GM10266 (cell line): ENCODE data around the gene CCNY.

Experiments used
- DNase-seq: peaks from one replicate; pipeline ENCODE4 v3.0.0; 2012; ENCODE audit errors: extremely low spot score
- CTCF ChIP-seq: IDR thresholded peaks from 2 replicates; pipeline ENCODE4 v1.5.1; 2012; ENCODE audit warnings: mild to moderate bottlenecking, low read depth; ENCODE audit not compliant: control insufficient read depth, insufficient read depth; ENCODE audit errors: missing control alignments

CCNY gene

GRCh38 chr10:35594115-35595079, 258.1 kb downstream of the CCNY start:
- no peak for TF ChIP-seq CTCF
- no peak for DNase-seq

GRCh38 chr10:35595106-35595505, 258.8 kb downstream of the CCNY start:
- no peak for TF ChIP-seq CTCF
- no peak for DNase-seq

- TF ChIP-seq CTCF: no peak
- DNase-seq: no peak
Measured at GRCh38 chr10:35598379-35598778, 262.1 kb downstream of the CCNY start.

- no peak for TF ChIP-seq CTCF
- no peak for DNase-seq
Measured at GRCh38 chr10:35600193-35600592, 263.9 kb downstream of the CCNY start.

GRCh38 chr10:35605191-35605590, 268.9 kb downstream of the CCNY start, which contains the start of gene GJD4:
Gene GJD4 (plus strand): TSS chr10:35605341. CDS start chr10:35605568, 227 bp downstream.
- no peak for TF ChIP-seq CTCF
- no peak for DNase-seq

GRCh38 chr10:35606430-35606829, 270.1 kb downstream of the CCNY start:
- TF ChIP-seq CTCF: no peak
- DNase-seq: no peak
